ENCODE measurements around the gene MARCHF2.

The MARCHF2 gene

DNA sequence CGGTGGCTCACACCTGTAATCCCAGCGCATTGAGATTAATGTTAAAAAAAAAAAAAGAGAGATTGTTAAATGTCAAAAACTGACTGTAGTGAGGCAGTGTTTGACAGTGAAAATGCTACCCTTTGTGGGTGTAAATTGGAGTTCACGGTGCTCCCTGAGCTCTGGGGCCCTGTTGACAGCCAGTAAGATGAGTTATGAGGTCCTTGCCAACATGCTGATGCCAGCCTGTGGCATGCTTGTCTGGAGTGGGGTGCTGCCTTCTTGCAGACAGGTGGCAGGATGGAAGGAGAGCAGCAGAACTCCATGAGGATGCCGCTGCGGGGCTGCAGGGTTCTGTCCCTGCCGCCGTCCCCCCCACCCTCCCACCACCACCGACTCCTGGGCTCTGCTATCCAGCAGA, 63.4 kb downstream of the MARCHF2 start:
- Histone ChIP-seq H3K36me3 (ENCODE audit: insufficient read depth, low read length) (peaks cover 42% of the 10 kb centered on the region), H3K9ac (ENCODE audit: low read depth, low read length) (no peak overlapping the region), H3K4me1 (ENCODE audit: insufficient read depth, low read length) (no peaks in the 10 kb centered on the region), H3K9me3 (ENCODE audit: control insufficient read depth, insufficient read depth, low read length) (no peaks in the 10 kb centered on the region)

DNA sequence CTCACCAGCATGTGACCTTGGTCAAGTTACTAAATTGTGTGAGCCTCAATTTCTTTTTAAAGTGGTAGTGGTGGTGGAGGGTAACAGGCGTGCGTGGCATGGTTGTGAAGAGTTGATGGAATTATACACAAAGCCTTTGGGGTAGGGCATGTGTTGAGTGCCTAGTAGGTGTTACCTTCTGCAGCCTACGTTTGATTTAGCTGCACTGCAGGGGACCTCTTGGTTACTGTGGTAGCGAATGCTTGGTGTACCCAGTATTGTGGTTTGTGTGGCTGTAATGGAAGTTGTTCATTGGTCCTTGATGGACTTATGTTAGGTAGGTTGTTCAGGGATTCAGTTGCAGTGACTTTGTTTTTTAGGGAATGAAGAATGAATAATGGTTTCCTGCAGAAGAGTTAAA, 64.8 kb downstream of the MARCHF2 start:
- no peaks in the 10 kb centered on the region for H3K4me1 ChIP-seq (ENCODE audit: insufficient read depth, low read length)
- peaks cover 39% of the 10 kb centered on the region for H3K36me3 ChIP-seq (ENCODE audit: insufficient read depth, low read length)
- H3K9me3 ChIP-seq (ENCODE audit: control insufficient read depth, insufficient read depth, low read length): no peaks in the 10 kb centered on the region
- H3K9ac ChIP-seq (ENCODE audit: low read depth, low read length): no peak overlapping the region

- Histone ChIP-seq H3K36me3 (ENCODE audit: insufficient read depth, low read length) (peaks cover 38% of the 10 kb centered on the region), H3K9me3 (ENCODE audit: control insufficient read depth, insufficient read depth, low read length) (no peaks in the 10 kb centered on the region), H3K9ac (ENCODE audit: low read depth, low read length) (no peak overlapping the region), H3K4me1 (ENCODE audit: insufficient read depth, low read length) (no peaks in the 10 kb centered on the region)
These were observed 65.5 kb downstream of the MARCHF2 start for GRCh38 chr19:8478598-8478997.

GRCh38 chr19:8481201-8481600, 68.1 kb downstream of the MARCHF2 start:
- Histone ChIP-seq H3K9ac (ENCODE audit: low read depth, low read length) (no peak overlapping the region), H3K4me1 (ENCODE audit: insufficient read depth, low read length) (no peaks in the 10 kb centered on the region), H3K36me3 (ENCODE audit: insufficient read depth, low read length) (peaks cover 33% of the 10 kb centered on the region), H3K9me3 (ENCODE audit: control insufficient read depth, insufficient read depth, low read length) (no peaks in the 10 kb centered on the region)

DNA sequence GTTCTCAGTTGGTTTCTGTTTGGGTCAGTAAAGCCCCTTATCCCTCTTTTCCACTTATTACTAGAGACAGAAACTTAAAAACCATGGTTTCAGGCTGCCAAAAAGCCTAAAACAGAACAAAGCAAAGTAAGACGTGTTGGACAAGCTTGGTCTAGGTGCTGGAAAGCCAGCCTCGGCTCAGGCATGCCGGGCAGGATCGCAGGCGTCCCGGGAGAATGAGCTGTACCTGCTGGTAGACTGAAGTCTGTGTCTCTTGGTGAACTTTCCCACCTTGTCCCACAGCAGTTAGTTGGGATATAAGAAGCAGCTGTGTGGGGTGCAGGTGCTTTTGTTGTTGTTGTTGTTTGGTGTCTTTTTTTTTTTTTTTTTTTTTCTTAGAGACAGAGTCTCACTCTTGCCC, 68.5 kb downstream of the MARCHF2 start:
- Histone ChIP-seq H3K9ac (ENCODE audit: low read depth, low read length) (no peak overlapping the region), H3K9me3 (ENCODE audit: control insufficient read depth, insufficient read depth, low read length) (no peaks in the 10 kb centered on the region), H3K36me3 (ENCODE audit: insufficient read depth, low read length) (peaks cover 37% of the 10 kb centered on the region), H3K4me1 (ENCODE audit: insufficient read depth, low read length) (no peaks in the 10 kb centered on the region)

GRCh38 chr19:8482696-8483095, 69.6 kb downstream of the MARCHF2 start:
- Histone ChIP-seq H3K9me3 (ENCODE audit: control insufficient read depth, insufficient read depth, low read length) (no peaks in the 10 kb centered on the region), H3K36me3 (ENCODE audit: insufficient read depth, low read length) (peaks cover 31% of the 10 kb centered on the region), H3K9ac (ENCODE audit: low read depth, low read length) (no peak overlapping the region), H3K4me1 (ENCODE audit: insufficient read depth, low read length) (no peaks in the 10 kb centered on the region)

GRCh38 chr19:8483165-8483564, 70.1 kb downstream of the MARCHF2 start:
- no peak overlapping the region for H3K9ac ChIP-seq (ENCODE audit: low read depth, low read length)
- H3K4me1 ChIP-seq (ENCODE audit: insufficient read depth, low read length): no peaks in the 10 kb centered on the region
- no peaks in the 10 kb centered on the region for H3K9me3 ChIP-seq (ENCODE audit: control insufficient read depth, insufficient read depth, low read length)
- peaks cover 30% of the 10 kb centered on the region for H3K36me3 ChIP-seq (ENCODE audit: insufficient read depth, low read length)

DNA sequence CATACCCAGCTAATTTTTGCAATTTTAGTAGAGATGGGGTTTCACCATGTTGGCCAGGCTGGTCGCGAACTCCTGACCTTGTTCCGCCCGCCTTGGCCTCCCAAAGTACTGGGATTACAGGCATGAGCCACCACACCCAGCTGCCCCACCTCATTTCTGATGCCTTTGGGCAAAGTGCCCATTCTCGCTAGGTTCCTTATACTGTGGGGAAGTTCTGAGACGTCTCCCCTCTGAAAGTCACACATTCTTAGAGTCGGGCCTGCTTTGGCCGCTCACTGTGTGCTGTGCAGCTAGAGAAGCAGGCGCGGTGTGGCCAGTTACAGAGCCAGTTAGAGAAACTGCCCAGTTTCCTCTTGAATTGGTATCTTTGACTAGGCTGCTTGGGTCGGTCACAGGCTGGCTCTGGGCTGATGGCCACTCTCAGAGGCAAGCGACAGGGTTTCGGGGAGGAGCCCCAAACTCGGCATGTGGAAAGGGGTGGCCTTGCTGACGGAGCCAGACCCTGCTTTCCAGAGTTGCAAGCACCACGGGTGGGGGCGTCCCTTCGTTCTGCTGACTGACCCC, 71.3 kb downstream of the MARCHF2 start:
- Histone ChIP-seq H3K9ac (ENCODE audit: low read depth, low read length) (no peak overlapping the region), H3K4me1 (ENCODE audit: insufficient read depth, low read length) (no peaks in the 10 kb centered on the region), H3K36me3 (ENCODE audit: insufficient read depth, low read length) (peaks cover 28% of the 10 kb centered on the region), H3K9me3 (ENCODE audit: control insufficient read depth, insufficient read depth, low read length) (no peaks in the 10 kb centered on the region)

DNA sequence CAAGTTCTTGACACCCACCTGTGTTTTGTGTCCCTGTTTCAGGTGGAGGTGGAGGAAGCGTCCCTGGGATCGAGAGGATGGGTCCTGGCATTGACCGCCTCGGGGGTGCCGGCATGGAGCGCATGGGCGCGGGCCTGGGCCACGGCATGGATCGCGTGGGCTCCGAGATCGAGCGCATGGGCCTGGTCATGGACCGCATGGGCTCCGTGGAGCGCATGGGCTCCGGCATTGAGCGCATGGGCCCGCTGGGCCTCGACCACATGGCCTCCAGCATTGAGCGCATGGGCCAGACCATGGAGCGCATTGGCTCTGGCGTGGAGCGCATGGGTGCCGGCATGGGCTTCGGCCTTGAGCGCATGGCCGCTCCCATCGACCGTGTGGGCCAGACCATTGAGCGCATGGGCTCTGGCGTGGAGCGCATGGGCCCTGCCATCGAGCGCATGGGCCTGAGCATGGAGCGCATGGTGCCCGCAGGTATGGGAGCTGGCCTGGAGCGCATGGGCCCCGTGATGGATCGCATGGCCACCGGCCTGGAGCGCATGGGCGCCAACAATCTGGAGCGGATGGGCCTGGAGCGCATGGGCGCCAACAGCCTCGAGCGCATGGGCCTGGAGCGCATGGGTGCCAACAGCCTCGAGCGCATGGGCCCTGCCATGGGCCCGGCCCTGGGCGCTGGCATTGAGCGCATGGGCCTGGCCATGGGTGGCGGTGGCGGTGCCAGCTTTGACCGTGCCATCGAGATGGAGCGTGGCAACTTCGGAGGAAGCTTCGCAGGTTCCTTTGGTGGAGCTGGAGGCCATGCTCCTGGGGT, 72.7 kb downstream of the MARCHF2 start:
- Histone ChIP-seq H3K36me3 (ENCODE audit: insufficient read depth, low read length) (peaks cover 26% of the 10 kb centered on the region), H3K9me3 (ENCODE audit: control insufficient read depth, insufficient read depth, low read length) (no peaks in the 10 kb centered on the region), H3K4me1 (ENCODE audit: insufficient read depth, low read length) (no peaks in the 10 kb centered on the region), H3K9ac (ENCODE audit: low read depth, low read length) (no peak overlapping the region)

- H3K9me3 ChIP-seq (ENCODE audit: control insufficient read depth, insufficient read depth, low read length): no peaks in the 10 kb centered on the region
- peaks cover 26% of the 10 kb centered on the region for H3K36me3 ChIP-seq (ENCODE audit: insufficient read depth, low read length)
- H3K9ac ChIP-seq (ENCODE audit: low read depth, low read length): no peak overlapping the region
- H3K4me1 ChIP-seq (ENCODE audit: insufficient read depth, low read length): no peaks in the 10 kb centered on the region
These were observed 73.6 kb downstream of the MARCHF2 start for GRCh38 chr19:8486661-8487136.

GRCh38 chr19:8487137-8487851, 74.2 kb downstream of the MARCHF2 start:
- Histone ChIP-seq H3K9ac (ENCODE audit: low read depth, low read length) (no peak overlapping the region), H3K9me3 (ENCODE audit: control insufficient read depth, insufficient read depth, low read length) (no peaks in the 10 kb centered on the region), H3K4me1 (ENCODE audit: insufficient read depth, low read length) (no peaks in the 10 kb centered on the region), H3K36me3 (ENCODE audit: insufficient read depth, low read length) (peaks cover 26% of the 10 kb centered on the region)

- no peak overlapping the region for H3K9ac ChIP-seq (ENCODE audit: low read depth, low read length)
- H3K36me3 ChIP-seq (ENCODE audit: insufficient read depth, low read length): peaks cover 18% of the 10 kb centered on the region
- H3K9me3 ChIP-seq (ENCODE audit: control insufficient read depth, insufficient read depth, low read length): no peaks in the 10 kb centered on the region
- no peaks in the 10 kb centered on the region for H3K4me1 ChIP-seq (ENCODE audit: insufficient read depth, low read length)
These were observed 75.3 kb downstream of the MARCHF2 start for GRCh38 chr19:8488365-8488764.

All from ES-I3 (cell line).